GM12874 (cell line): ENCODE measurements around the gene STIL.

ENCODE experiments used
- CTCF ChIP-seq: IDR thresholded peaks from 2 replicates; pipeline ENCODE4 v1.5.1; 2011; ENCODE audit warnings: low read depth, mild to moderate bottlenecking, control low read depth, low read length, moderate library complexity; ENCODE audit not compliant: insufficient read depth

The STIL gene

GRCh38 chr1:47238935-47239592, 74.9 kb downstream of the STIL start:
- no peak for TF ChIP-seq CTCF

- no peak for TF ChIP-seq CTCF
Observed at GRCh38 chr1:47235806-47236205, 78.1 kb downstream of the STIL start.

GRCh38 chr1:47235241-47235681, 78.7 kb downstream of the STIL start:
- TF ChIP-seq CTCF: no peak

- TF ChIP-seq CTCF: no peak
Observed at GRCh38 chr1:47233186-47233585, 80.8 kb downstream of the STIL start.

GRCh38 chr1:47232187-47232874, 81.6 kb downstream of the STIL start, which contains the start of gene TAL1:
Gene TAL1, minus strand, starts transcription at chr1:47232225. Its CDS starts 6,337 bp downstream, at chr1:47225888.
- no peak for TF ChIP-seq CTCF

- no peak for TF ChIP-seq CTCF
Observed at GRCh38 chr1:47231301-47232186, 82.4 kb downstream of the STIL start.
